Liver (tissue), 3 donors: ENCODE measurements around the gene CARD14.

Source experiments
- EGR1 ChIP-seq, 2 donors: IDR thresholded peaks; 2 replicates each; pipeline ENCODE4 v1.6.1; 2016 to 2018; ENCODE audit warnings: antibody characterized with exemption in 2 of 2, low read depth in 2 of 2
- RAD21 ChIP-seq, 2 donors: IDR thresholded peaks; 2 replicates each; pipeline ENCODE4 v1.6.1; 2016; ENCODE audit warnings: antibody characterized with exemption in 2 of 2, mild to moderate bottlenecking in 2 of 2
- TAF1 ChIP-seq: conservative IDR thresholded peaks from 2 replicates; pipeline ENCODE4 v1.6.1; 2016; ENCODE audit warnings: antibody characterized with exemption, mild to moderate bottlenecking
- YY1 ChIP-seq: IDR thresholded peaks from 2 replicates; pipeline ENCODE4 v1.6.1; 2016; ENCODE audit warnings: antibody characterized with exemption, mild to moderate bottlenecking
- TF ChIP-seq, protein P1 (sequence below): fragments of 150-350 bp; IDR thresholded peaks from 2 replicates; pipeline ENCODE4 v1.5.1; 2017; ENCODE audit warnings: improper control_type of control experiment, low read depth, low read length; ENCODE audit not compliant: missing input control
- TF ChIP-seq, protein P2 (sequence below): IDR thresholded peaks from 2 replicates; pipeline ENCODE4 v1.6.1; 2016; ENCODE audit warnings: antibody characterized with exemption, mild to moderate bottlenecking
- donor health status: healthy.
- donor health status: healthy.

DNA sequence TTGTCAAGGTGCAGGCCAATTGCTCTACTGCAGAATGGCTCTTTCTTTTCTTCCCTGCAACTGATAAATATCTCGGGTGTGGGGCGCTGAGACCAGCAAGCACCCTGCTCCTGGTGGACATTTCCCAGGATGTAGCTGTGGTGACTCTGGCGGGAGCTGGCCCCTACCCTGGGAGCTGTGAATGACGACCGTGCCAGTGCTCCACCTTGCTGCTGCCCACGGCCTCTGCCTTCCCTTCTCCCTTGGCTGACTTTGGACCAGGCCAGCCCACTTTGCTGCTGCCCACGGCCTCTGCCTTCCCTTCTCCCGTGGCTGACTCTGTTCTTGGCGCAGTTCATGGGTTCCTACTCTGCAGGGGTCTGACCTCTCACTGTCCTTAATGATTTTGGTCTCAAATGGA, 16.1 kb downstream of the CARD14 start:
- TF ChIP-seq, protein P1, sequence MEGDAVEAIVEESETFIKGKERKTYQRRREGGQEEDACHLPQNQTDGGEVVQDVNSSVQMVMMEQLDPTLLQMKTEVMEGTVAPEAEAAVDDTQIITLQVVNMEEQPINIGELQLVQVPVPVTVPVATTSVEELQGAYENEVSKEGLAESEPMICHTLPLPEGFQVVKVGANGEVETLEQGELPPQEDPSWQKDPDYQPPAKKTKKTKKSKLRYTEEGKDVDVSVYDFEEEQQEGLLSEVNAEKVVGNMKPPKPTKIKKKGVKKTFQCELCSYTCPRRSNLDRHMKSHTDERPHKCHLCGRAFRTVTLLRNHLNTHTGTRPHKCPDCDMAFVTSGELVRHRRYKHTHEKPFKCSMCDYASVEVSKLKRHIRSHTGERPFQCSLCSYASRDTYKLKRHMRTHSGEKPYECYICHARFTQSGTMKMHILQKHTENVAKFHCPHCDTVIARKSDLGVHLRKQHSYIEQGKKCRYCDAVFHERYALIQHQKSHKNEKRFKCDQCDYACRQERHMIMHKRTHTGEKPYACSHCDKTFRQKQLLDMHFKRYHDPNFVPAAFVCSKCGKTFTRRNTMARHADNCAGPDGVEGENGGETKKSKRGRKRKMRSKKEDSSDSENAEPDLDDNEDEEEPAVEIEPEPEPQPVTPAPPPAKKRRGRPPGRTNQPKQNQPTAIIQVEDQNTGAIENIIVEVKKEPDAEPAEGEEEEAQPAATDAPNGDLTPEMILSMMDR = no peak
- TF ChIP-seq RAD21 (IDR thresholded peaks at IDR 0.05) (no peak), TAF1 (no peak), YY1 (no peak), EGR1 (IDR thresholded peaks at IDR 0.05; ENCODE audit: low read depth in 2 of 2) (no peak)
- TF ChIP-seq, protein P2, sequence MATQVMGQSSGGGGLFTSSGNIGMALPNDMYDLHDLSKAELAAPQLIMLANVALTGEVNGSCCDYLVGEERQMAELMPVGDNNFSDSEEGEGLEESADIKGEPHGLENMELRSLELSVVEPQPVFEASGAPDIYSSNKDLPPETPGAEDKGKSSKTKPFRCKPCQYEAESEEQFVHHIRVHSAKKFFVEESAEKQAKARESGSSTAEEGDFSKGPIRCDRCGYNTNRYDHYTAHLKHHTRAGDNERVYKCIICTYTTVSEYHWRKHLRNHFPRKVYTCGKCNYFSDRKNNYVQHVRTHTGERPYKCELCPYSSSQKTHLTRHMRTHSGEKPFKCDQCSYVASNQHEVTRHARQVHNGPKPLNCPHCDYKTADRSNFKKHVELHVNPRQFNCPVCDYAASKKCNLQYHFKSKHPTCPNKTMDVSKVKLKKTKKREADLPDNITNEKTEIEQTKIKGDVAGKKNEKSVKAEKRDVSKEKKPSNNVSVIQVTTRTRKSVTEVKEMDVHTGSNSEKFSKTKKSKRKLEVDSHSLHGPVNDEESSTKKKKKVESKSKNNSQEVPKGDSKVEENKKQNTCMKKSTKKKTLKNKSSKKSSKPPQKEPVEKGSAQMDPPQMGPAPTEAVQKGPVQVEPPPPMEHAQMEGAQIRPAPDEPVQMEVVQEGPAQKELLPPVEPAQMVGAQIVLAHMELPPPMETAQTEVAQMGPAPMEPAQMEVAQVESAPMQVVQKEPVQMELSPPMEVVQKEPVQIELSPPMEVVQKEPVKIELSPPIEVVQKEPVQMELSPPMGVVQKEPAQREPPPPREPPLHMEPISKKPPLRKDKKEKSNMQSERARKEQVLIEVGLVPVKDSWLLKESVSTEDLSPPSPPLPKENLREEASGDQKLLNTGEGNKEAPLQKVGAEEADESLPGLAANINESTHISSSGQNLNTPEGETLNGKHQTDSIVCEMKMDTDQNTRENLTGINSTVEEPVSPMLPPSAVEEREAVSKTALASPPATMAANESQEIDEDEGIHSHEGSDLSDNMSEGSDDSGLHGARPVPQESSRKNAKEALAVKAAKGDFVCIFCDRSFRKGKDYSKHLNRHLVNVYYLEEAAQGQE = no peak
